ENCODE measurements around the gene TMPRSS6.

GRCh38 chr22:37113757-37114156 is 4.2 kb upstream of the TMPRSS6 start:
- TF ChIP-seq CTCF (IDR thresholded peaks at IDR 0.05) (no peak), POLR2A (IDR thresholded peaks at IDR 0.05) (no peak)
